GM20000 (cell line): ENCODE results near the gene CD99L2.

ENCODE experiments used
- DNase-seq: peaks from one replicate; pipeline ENCODE4 v3.0.0; 2012; ENCODE audit warnings: low spot score
- CTCF ChIP-seq: IDR thresholded peaks from 2 replicates; pipeline ENCODE4 v1.5.1; 2012; ENCODE audit warnings: mild to moderate bottlenecking, control low read depth; ENCODE audit errors: extremely low read depth, missing control alignments

Gene CD99L2

GRCh38 chrX:150757371-150757770, 141.1 kb downstream of the CD99L2 start:
- DNase-seq = no peak
- TF ChIP-seq CTCF = no peak

- no peak for TF ChIP-seq CTCF
- no peak for DNase-seq
These were observed 144.5 kb downstream of the CD99L2 start for GRCh38 chrX:150753968-150754367.

- TF ChIP-seq CTCF = no peak
- no peak for DNase-seq
These were observed 145.1 kb downstream of the CD99L2 start for GRCh38 chrX:150753357-150753756.

- no peak for TF ChIP-seq CTCF
- no peak for DNase-seq
These were observed 146.3 kb downstream of the CD99L2 start for GRCh38 chrX:150752124-150752523.

GRCh38 chrX:150736475-150736874, 162.0 kb downstream of the CD99L2 start:
- TF ChIP-seq CTCF = no peak
- peak; percentile 8 for DNase-seq

- no peak for DNase-seq
- no peak for TF ChIP-seq CTCF
These were observed 166.7 kb downstream of the CD99L2 start for GRCh38 chrX:150731795-150732194.

GRCh38 chrX:150730719-150731118, 167.7 kb downstream of the CD99L2 start:
- TF ChIP-seq CTCF = no peak
- no peak for DNase-seq
